ENCODE data around the gene MISP3. TPM values are rescaled to one million over a fixed set of nuclear protein-coding genes. Genes with fewer than 3 reads are reported as not detected.

MISP3 gene
- total and polyA plus RNA-seq, 2 of the 8 experiments (the other 6 are each of a cell fraction or from before 2014, with no cell fraction given) = 0.74 to 1.4 TPM

GRCh38 chr19:14080887-14081796 lies 8.6 kb downstream of the MISP3 start:
- Histone ChIP-seq H3K18ac (ENCODE audit: extremely low read depth, low read length) (peak overlapping the region; percentile 40; the same call in 1 of the 2 replicates), H4K5ac (ENCODE audit: insufficient read length, low read depth, low read length) (peak overlapping the region; percentile 28), H2BK20ac (ENCODE audit: low read length) (no peak overlapping the region), H3K9ac (replicated peaks in 1 of 4; ENCODE audit: extremely low read depth in 1 of 4, low read depth in 3 of 4, low read length in 3 of 4) (peak overlapping the region in 2 of 4 experiments; percentile 34 to 54; a peak in 2 of 7 replicates), H4K8ac (ENCODE audit: extremely low read depth, insufficient read depth, low read length) (no peak overlapping the region), H3K4me2 (ENCODE audit: insufficient read depth in 1 of 2, low read depth in 2 of 2, low read length in 2 of 2) (peak overlapping the region; percentile 78 to 89), H3K56ac (replicated peaks; ENCODE audit: insufficient read length, low read depth, low read length) (peak overlapping the region; percentile 17), H3K4me1 (replicated peaks in 1 of 4; ENCODE audit: control insufficient read depth in 3 of 4, insufficient read depth in 4 of 4, low read length in 3 of 4) (peaks cover 0 to 3% (median 0%) of the 10 kb centered on the region in 4 experiments; a peak in 1 of 7 replicates), H2AFZ (ENCODE audit: low read length) (peak overlapping the region; percentile 77; the same call in 1 of the 2 replicates), H2AK5ac (ENCODE audit: low read depth, low read length) (no peak overlapping the region), H3K36me3 (ENCODE audit: control insufficient read depth in 2 of 4, insufficient read depth in 4 of 4, low read length in 3 of 4) (no peaks in the 10 kb centered on the region), H2BK120ac (replicated peaks; ENCODE audit: low read depth, low read length) (no peak overlapping the region), H3K79me1 (ENCODE audit: low read depth, low read length) (no peaks in the 10 kb centered on the region), H3K79me2 (ENCODE audit: control insufficient read depth in 1 of 2, insufficient read depth in 2 of 2, low read length in 2 of 2) (no peaks in the 10 kb centered on the region), H4K20me1 (replicated peaks in 1 of 2; ENCODE audit: control insufficient read depth in 1 of 2, insufficient read depth in 2 of 2, low read length in 2 of 2) (peaks cover 0 to 2% of the 10 kb centered on the region in 2 experiments), H2BK5ac (ENCODE audit: low read depth, low read length) (peak overlapping the region; percentile 46; the same call in 1 of the 2 replicates), H3K9me3 (ENCODE audit: insufficient read depth in 2 of 2, low read depth in 1 of 2, low read length in 1 of 2) (no peaks in the 10 kb centered on the region), H3K14ac (ENCODE audit: insufficient read length) (no peak overlapping the region), H3K27me3 (replicated peaks in 1 of 4; ENCODE audit: control insufficient read depth in 3 of 4, extremely low read depth in 1 of 4, insufficient read depth in 3 of 4, low read length in 3 of 4) (peaks cover 0 to 6% (median 0%) of the 10 kb centered on the region in 4 experiments; a peak in 2 of 7 replicates), H4K91ac (replicated peaks; ENCODE audit: insufficient read length, low read length) (no peak overlapping the region), H2BK15ac (ENCODE audit: low read length) (no peak overlapping the region), H3K4ac (replicated peaks; ENCODE audit: insufficient read length, low read depth, low read length) (no peak overlapping the region), H3K4me3 (ENCODE audit: extremely low read depth in 1 of 4, insufficient read depth in 2 of 4, low read depth in 3 of 4, low read length in 4 of 4) (peak overlapping the region; percentile 63 to 77 (median 70)), H3K23ac (ENCODE audit: insufficient read length) (no peak overlapping the region), H2BK12ac (ENCODE audit: low read depth, low read length) (no peak overlapping the region), H3K23me2 (ENCODE audit: low read depth, low read length) (peaks cover 4% of the 10 kb centered on the region; the same call in 1 of the 2 replicates), H3K27ac (ENCODE audit: low read depth, low read length) (no peak overlapping the region)
- ChIA-PET POLR2A (ENCODE audit: partially characterized antibody) (interaction anchor here (0.6 to 2.1 kb wide), 7 partner anchors 11 to 306 kb away, joined by 3 to 6 read pairs (median 3); a partner anchor contains a TSS), CTCF (ENCODE audit: partially characterized antibody) (interaction anchor here (0.6 to 11.2 kb wide), 9 partner anchors 10 to 219 kb away, joined by 3 to 75 read pairs (median 8); partner anchors contain the start of genes MISP3 and PALM3)
- WGBS, 2 experiments (ENCODE audit: extremely low coverage in 1 of 2, insufficient coverage in 1 of 2, insufficient read length in 1 of 2, insufficient replicate concordance in 2 of 2, low coverage in 1 of 2, low lambda C conversion rate in 2 of 2, missing lambda C conversion rate in 1 of 2) = 3% methylated on average over 39 of the region's 50 CpGs; no CpG with 5 or more reads in 1 of the 2 experiments
- DNase-seq (ENCODE audit: low read depth in 1 of 2, low spot score in 2 of 2) = peak; percentile 97 to 100
- FAIRE-seq = peak; percentile 96
- TF ChIP-seq GABPA (IDR thresholded peaks at IDR 0.05; ENCODE audit: borderline replicate concordance, insufficient read depth, low read length) = peak; percentile 89
- TF ChIP-seq ATF2 (IDR thresholded peaks at IDR 0.05; ENCODE audit: low read length) = no peak
- TF ChIP-seq CEBPB (IDR thresholded peaks at IDR 0.05; ENCODE audit: low read depth, low read length) = peak; percentile 69
- TF ChIP-seq USF2 (IDR thresholded peaks at IDR 0.05; ENCODE audit: low read length) = no peak
- TF ChIP-seq SP1 (IDR thresholded peaks at IDR 0.05; ENCODE audit: low read depth, low read length) = peak; percentile 91
- TF ChIP-seq TEAD4 (IDR thresholded peaks at IDR 0.05; ENCODE audit: low read depth, low read length) = peak; percentile 88
- 0 out of 3 replicates have a peak, but pooled peaks of 1 of the 2 experiments have one; percentile 24 for TF ChIP-seq POLR2A (IDR thresholded peaks at IDR 0.05; ENCODE audit: control extremely low read depth in 1 of 2, low read depth in 2 of 2, low read length in 2 of 2)
- peak; percentile 33; the same call in 1 of the 2 replicates for TF ChIP-seq TBP (IDR thresholded peaks at IDR 0.05; ENCODE audit: low read depth, low read length)
